Activated naive CD8-positive, alpha-beta T cell treated with anti-CD3 and anti-CD28 coated beads, Interleukin-2, amount 50 U/mL, for 24 hours (primary cell): ENCODE measurements around the gene KRAS.

Experiments used
- ATAC-seq: fragments of 150-1000 bp; cut with Tn5 transposase; one replicate; pipeline ENCODE4 v1.10.0; 2021
- DNase-seq: peaks from one replicate; pipeline ENCODE4 v3.0.0; 2021
- H3K27ac Mint-ChIP-seq: one replicate; pipeline ENCODE4 v1.8.0; 2021; ENCODE audit warnings: mild to moderate bottlenecking, mixed read lengths
- H3K27me3 Mint-ChIP-seq: one replicate; pipeline ENCODE4 v1.8.0; 2021; ENCODE audit warnings: mixed read lengths
- H3K36me3 Mint-ChIP-seq: one replicate; pipeline ENCODE4 v1.8.0; 2021; ENCODE audit warnings: low read depth, mixed read lengths
- H3K4me1 Mint-ChIP-seq: one replicate; pipeline ENCODE4 v1.8.0; 2021; ENCODE audit warnings: mixed read lengths
- H3K4me3 Mint-ChIP-seq: one replicate; pipeline ENCODE4 v1.8.0; 2021; ENCODE audit warnings: mild to moderate bottlenecking, moderate library complexity, mixed read lengths
- H3K9me3 Mint-ChIP-seq: one replicate; pipeline ENCODE4 v1.8.0; 2021; ENCODE audit warnings: mixed read lengths

KRAS gene

DNA sequence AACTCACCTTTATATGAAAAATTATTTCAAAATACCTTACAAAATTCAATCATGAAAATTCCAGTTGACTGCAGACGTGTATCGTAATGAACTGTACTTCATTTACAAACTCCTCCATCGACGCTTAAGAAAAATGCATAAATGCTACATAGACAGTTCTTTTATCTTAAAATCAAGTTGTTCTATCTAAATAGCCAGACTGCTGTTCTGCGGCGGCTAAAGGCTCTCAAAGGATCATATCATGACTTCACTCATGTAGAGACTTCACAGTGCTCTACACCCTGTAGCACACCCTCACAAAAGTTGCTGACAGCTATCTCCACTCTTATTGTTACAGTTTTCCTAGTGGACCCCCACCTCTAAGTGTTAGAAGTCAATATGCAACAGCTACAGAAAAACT, 5.2 kb downstream of the KRAS start:
- H3K36me3 Mint-ChIP-seq, result peaks cover 31% of the 10 kb centered on the region
- H3K27ac Mint-ChIP-seq, result no peak overlapping the region
- peaks cover 4% of the 10 kb centered on the region for H3K9me3 Mint-ChIP-seq
- ATAC-seq (no peak), DNase-seq (no peak)
- no peaks in the 10 kb centered on the region for H3K27me3 Mint-ChIP-seq
- H3K4me1 Mint-ChIP-seq, result peaks cover 60% of the 10 kb centered on the region
- no peak overlapping the region for H3K4me3 Mint-ChIP-seq

- DNase-seq (no peak), ATAC-seq (no peak)
- Mint-ChIP-seq H3K27ac (no peak overlapping the region), H3K36me3 (peaks cover 39% of the 10 kb centered on the region), H3K4me3 (no peak overlapping the region), H3K27me3 (no peaks in the 10 kb centered on the region), H3K4me1 (peaks cover 49% of the 10 kb centered on the region), H3K9me3 (peaks cover 4% of the 10 kb centered on the region)
Measured at GRCh38 chr12:25243680-25243990, 7.1 kb downstream of the KRAS start.

DNA sequence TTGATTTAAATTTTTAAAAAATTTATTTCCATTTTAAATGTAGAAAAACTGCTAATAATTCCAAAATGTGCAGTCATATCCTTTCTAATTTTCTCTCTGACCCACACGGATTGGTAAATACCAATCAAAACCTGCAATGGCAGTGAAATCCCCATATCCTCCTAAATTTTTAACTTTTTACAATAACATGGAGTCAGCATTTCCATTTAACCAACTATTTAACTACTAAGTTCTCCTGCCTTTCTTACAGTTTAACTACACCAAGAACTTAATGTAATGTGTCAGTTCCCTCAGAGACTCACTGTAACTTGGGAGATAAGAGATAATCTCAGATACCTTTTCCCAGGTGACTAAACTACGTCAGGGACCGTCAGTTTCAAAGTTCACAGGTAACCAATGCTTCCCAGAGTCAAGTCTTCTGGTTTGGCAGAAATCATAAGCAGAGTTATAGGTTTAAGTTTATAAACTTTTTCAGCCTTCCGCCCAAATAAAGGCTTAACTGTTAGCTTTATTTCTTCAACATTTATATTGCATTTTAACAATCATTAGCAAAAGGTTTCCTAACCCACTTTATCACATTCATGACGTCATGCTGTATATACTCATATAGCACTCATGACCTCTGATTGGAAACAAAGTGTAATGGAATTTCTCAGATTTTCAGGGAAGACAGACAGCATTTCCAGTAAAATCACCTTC, 7.6 kb downstream of the KRAS start:
- Mint-ChIP-seq H3K9me3 (peaks cover 4% of the 10 kb centered on the region), H3K27me3 (no peaks in the 10 kb centered on the region), H3K27ac (no peak overlapping the region), H3K4me3 (no peak overlapping the region), H3K36me3 (peaks cover 42% of the 10 kb centered on the region), H3K4me1 (peaks cover 45% of the 10 kb centered on the region)
- ATAC-seq (no peak), DNase-seq (no peak)

DNA sequence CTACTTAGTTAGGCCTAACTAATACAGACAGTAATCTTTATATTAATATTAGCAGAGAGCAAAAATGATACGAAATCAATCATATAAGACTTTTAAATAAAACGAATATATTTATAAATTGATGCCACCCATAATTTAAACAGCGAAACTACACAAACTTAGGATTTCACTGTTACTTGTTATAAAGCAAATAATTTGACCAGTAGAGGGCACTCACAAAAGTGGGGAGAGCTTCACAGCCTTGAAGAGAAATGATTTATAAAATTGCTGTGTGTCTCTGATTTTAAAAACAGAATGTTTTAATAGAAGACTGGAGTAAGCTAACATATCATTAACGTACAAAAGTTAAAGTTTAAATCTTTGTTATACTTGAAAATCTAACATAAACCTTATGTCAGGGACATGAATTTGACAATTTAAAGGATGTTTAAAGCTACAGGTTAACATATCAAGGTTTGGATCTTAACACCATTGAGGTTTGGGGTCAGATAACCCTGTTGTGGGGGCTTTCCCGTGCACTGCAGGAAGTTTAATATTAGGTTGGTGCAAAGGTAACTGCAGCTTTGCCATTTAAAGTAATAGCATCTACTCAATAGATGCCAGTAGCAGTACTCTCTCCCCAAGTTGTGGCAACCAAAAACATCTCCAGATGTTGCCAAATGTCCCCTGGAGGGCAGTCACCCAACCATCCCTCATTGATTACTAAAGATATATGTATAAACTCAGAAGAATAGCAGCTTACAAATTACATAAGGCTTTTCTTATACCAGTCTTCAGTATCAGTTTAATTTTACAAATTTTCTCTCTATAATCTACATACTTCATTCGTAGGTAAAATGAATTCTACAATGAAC, 9.3 kb downstream of the KRAS start:
- Mint-ChIP-seq H3K9me3 (peaks cover 4% of the 10 kb centered on the region), H3K27me3 (no peaks in the 10 kb centered on the region), H3K36me3 (peaks cover 43% of the 10 kb centered on the region), H3K4me3 (no peak overlapping the region), H3K27ac (no peak overlapping the region), H3K4me1 (peaks cover 39% of the 10 kb centered on the region)
- peak; percentile 82 for ATAC-seq
- no peak for DNase-seq

DNA sequence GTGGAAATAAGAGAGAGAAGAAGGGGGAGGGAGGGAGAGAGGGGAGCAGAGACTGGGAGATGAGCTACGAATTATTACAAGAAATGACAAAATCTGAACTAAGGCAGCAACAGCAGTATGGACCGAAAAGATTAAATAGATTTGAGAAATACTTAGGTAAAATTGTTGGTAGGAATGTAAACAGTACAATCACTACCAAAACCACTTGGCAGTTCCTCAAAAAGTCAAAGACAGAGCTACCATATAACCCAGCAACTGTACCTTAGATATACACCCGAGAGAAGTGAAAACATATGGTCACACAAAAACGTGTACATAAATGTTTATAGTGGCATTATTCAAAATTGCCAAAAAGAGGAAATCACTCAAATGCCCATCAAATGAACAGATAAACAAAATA, 14.1 kb downstream of the KRAS start:
- Mint-ChIP-seq H3K27ac (no peak overlapping the region), H3K27me3 (no peaks in the 10 kb centered on the region), H3K4me1 (peaks cover 19% of the 10 kb centered on the region), H3K9me3 (no peaks in the 10 kb centered on the region), H3K4me3 (no peak overlapping the region), H3K36me3 (peaks cover 31% of the 10 kb centered on the region)
- DNase-seq, result no peak
- no peak for ATAC-seq

DNA sequence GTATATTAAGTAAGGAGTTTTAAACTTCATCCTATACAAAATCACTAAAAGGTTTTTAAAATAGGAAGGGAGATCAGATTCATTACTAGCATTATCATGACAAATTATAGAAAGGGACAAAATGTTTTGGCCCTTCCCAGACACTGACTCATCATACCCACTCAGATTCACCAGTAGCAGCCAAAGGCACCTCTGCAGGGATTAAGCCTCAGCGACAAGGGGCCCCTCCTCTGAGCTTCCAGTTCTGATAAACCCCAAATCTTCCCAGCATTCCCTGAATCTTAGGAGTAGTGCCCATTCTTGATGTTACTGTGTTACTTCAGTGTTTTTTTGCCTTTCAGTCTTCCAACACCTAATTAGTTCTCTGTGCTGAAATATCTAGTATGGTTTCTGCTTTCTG, 14.5 kb downstream of the KRAS start:
- H3K4me1 Mint-ChIP-seq, result peaks cover 14% of the 10 kb centered on the region
- no peak overlapping the region for H3K4me3 Mint-ChIP-seq
- H3K27me3 Mint-ChIP-seq, result no peaks in the 10 kb centered on the region
- DNase-seq, result no peak
- H3K9me3 Mint-ChIP-seq, result no peaks in the 10 kb centered on the region
- ATAC-seq, result no peak
- H3K27ac Mint-ChIP-seq, result no peak overlapping the region
- H3K36me3 Mint-ChIP-seq, result peaks cover 34% of the 10 kb centered on the region

DNA sequence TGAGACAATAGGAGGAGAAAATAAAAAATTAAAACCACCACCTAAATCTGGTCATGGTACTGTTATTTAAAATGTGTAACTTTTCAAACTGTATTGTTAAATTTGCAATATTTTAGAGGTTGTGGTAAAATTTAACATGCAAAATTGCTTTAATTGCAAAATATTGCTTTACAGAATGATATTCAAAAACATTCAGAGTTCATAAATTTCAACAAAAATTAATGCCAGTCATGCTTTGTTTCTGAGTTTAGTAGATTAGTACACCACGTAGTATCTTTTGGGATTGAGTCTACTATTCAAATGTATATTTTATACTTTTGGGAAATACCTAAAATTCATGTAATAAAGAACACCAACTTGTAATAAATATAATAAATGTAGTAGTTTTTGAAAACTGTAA, 37.4 kb downstream of the KRAS start:
- H3K4me1 Mint-ChIP-seq, result peaks cover 4% of the 10 kb centered on the region
- DNase-seq (no peak), ATAC-seq (no peak)
- no peaks in the 10 kb centered on the region for H3K9me3 Mint-ChIP-seq
- H3K27me3 Mint-ChIP-seq, result no peaks in the 10 kb centered on the region
- H3K36me3 Mint-ChIP-seq, result peaks cover 18% of the 10 kb centered on the region
- no peak overlapping the region for H3K4me3 Mint-ChIP-seq
- H3K27ac Mint-ChIP-seq, result no peak overlapping the region

GRCh38 chr12:25208554-25208953, 42.2 kb downstream of the KRAS start:
- Mint-ChIP-seq H3K27ac (no peak overlapping the region), H3K4me1 (peaks cover 6% of the 10 kb centered on the region), H3K9me3 (no peaks in the 10 kb centered on the region), H3K27me3 (no peaks in the 10 kb centered on the region), H3K36me3 (peaks cover 16% of the 10 kb centered on the region), H3K4me3 (no peak overlapping the region)
- no peak for ATAC-seq
- DNase-seq, result no peak

DNA sequence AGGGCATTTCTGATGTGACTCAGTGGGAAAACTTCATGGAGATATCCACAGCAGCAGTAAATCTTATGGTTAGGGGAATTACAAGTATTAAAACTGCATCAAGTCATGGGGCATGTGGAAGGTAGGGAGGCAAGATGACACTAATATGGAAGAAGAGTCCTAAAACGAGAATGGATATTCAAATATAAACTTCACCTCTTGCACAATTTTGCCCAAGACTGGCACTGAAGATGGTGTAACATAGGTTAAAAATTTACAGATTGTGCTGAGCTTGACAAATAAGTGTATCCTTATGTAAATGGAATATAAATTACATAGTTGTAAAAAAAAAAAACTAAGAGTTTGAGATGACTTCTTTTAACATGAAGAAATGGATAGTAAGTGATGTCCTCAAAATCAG, 42.9 kb downstream of the KRAS start:
- Mint-ChIP-seq H3K36me3 (peaks cover 18% of the 10 kb centered on the region), H3K27me3 (no peaks in the 10 kb centered on the region), H3K9me3 (no peaks in the 10 kb centered on the region), H3K4me3 (no peak overlapping the region), H3K27ac (no peak overlapping the region), H3K4me1 (peaks cover 6% of the 10 kb centered on the region)
- ATAC-seq, result no peak
- no peak for DNase-seq

DNA sequence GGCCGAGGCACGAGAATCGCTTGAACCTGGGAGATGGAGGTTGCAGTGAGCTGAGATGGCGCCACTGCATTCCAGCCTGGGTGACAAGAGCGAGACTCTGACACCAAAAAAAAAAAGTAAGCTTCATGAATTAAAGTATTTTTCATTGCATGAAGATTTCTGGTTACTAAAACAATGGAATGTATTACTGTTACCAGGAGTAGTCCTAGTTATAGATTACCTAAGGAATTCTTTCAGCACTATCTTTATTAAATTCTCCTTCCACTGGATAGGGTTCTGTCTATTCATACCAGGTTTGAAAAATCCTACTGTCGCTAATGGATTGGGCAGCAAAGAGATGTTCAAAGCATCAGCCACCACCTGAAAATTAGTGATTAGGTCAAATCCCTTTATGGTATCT, 43.3 kb downstream of the KRAS start:
- no peak for ATAC-seq
- H3K27ac Mint-ChIP-seq, result no peak overlapping the region
- H3K27me3 Mint-ChIP-seq, result no peaks in the 10 kb centered on the region

DNA sequence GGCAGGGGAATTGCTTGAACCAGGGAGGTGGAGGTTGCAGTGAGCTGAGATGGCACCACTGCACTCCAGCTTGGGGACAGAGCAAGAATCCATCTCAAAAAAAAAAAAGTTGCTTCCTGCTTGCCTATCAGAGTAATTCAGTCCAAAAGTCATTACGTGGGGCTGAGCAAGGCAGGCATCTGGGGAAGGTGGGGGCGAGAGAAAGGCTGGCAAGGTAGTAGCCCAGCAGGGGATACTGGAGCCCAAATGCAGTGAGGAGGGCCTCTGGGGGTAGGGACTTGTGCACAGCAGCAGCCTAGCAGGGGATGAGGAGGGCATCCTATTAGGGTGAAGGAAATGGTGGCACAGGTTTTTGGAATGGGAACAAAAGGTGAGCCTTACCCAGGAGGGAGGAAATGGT, 48.6 kb downstream of the KRAS start:
- Mint-ChIP-seq H3K27ac (no peak overlapping the region), H3K4me1 (peaks cover 2% of the 10 kb centered on the region), H3K9me3 (no peaks in the 10 kb centered on the region), H3K27me3 (no peaks in the 10 kb centered on the region), H3K4me3 (no peak overlapping the region), H3K36me3 (peaks cover 7% of the 10 kb centered on the region)
- no peak for ATAC-seq
- no peak for DNase-seq

More for the DNA sequence above, 43.3 kb downstream of the KRAS start:
- Mint-ChIP-seq H3K4me3 (no peak overlapping the region), H3K36me3 (peaks cover 18% of the 10 kb centered on the region), H3K9me3 (no peaks in the 10 kb centered on the region), H3K4me1 (peaks cover 6% of the 10 kb centered on the region)
- no peak for DNase-seq

GRCh38 chr12:25200703-25201102, 50.0 kb downstream of the KRAS start:
- Mint-ChIP-seq H3K27me3 (no peaks in the 10 kb centered on the region), H3K9me3 (no peaks in the 10 kb centered on the region), H3K4me1 (peaks cover 9% of the 10 kb centered on the region), H3K36me3 (peaks cover 5% of the 10 kb centered on the region), H3K27ac (no peak overlapping the region), H3K4me3 (no peak overlapping the region)
- ATAC-seq (no peak), DNase-seq (no peak)

GRCh38 chr12:25197608-25198007, 53.1 kb downstream of the KRAS start:
- no peaks in the 10 kb centered on the region for H3K9me3 Mint-ChIP-seq
- peaks cover 5% of the 10 kb centered on the region for H3K36me3 Mint-ChIP-seq
- ATAC-seq (no peak), DNase-seq (no peak)
- no peak overlapping the region for H3K4me3 Mint-ChIP-seq
- no peaks in the 10 kb centered on the region for H3K27me3 Mint-ChIP-seq
- H3K27ac Mint-ChIP-seq, result no peak overlapping the region
- peaks cover 23% of the 10 kb centered on the region for H3K4me1 Mint-ChIP-seq

- peak; percentile 90 for ATAC-seq
- Mint-ChIP-seq H3K27ac (peak within 1 kb of the TSS; percentile 96), H3K9me3 (no peaks in the 10 kb centered on the region), H3K36me3 (peaks cover 5% of the 10 kb centered on the region), H3K4me1 (peaks cover 23% of the 10 kb centered on the region), H3K4me3 (peak within 1 kb of the TSS; percentile 95), H3K27me3 (no peaks in the 10 kb centered on the region)
- peak; percentile 98 for DNase-seq
Measured at GRCh38 chr12:25195056-25195971, 55.4 kb downstream of the KRAS start, which contains the start of the genes DNAI7 and ETFRF1. Gene DNAI7, minus strand, starts transcription at chr12:25195160. Its CDS starts 82 bp downstream, at chr12:25195078. Gene ETFRF1, plus strand, starts transcription at chr12:25195237. Its CDS starts 8,720 bp downstream, at chr12:25203957.
